Measurements from ENCODE around the gene ACP7.

DNA sequence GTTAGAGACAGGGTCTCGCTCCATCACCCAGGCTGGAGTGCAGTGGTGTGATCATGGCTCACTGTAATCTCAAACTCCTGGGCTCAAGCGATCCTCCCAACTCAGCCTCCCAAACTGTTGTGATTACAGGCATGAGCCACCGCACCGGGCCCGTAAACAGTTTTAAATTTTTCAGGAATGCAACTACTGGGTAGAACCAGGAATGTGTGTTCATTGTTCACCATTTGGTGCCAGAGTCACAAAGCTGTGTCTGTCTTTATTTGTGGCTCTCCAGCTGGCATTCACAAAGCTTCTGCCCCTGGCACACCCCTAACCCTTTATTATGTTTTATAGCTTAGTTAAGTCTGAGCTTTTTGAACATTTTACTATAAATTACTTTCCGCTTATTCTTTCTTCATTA, 19.8 kb upstream of the ACP7 start:
- TF ChIP-seq, protein P1, sequence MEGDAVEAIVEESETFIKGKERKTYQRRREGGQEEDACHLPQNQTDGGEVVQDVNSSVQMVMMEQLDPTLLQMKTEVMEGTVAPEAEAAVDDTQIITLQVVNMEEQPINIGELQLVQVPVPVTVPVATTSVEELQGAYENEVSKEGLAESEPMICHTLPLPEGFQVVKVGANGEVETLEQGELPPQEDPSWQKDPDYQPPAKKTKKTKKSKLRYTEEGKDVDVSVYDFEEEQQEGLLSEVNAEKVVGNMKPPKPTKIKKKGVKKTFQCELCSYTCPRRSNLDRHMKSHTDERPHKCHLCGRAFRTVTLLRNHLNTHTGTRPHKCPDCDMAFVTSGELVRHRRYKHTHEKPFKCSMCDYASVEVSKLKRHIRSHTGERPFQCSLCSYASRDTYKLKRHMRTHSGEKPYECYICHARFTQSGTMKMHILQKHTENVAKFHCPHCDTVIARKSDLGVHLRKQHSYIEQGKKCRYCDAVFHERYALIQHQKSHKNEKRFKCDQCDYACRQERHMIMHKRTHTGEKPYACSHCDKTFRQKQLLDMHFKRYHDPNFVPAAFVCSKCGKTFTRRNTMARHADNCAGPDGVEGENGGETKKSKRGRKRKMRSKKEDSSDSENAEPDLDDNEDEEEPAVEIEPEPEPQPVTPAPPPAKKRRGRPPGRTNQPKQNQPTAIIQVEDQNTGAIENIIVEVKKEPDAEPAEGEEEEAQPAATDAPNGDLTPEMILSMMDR (IDR thresholded peaks at IDR 0.05; ENCODE audit: low read length): no peak
- TF ChIP-seq EZH2 (optimal IDR thresholded peaks at IDR 0.05; ENCODE audit: low read depth, low read length): no peak
